ENCODE data around the gene CKB. TPM values are rescaled to one million over a fixed set of nuclear protein-coding genes. Genes with fewer than 3 reads are reported as not detected.
"Not testable (repeated sequence)": the region's sequence is repeated elsewhere in the genome, so short reads cannot be mapped to it uniquely, and the experiment has no call there.

CKB gene
- total RNA-seq, 1 donor from 2014 or later = 3.0 TPM

GRCh38 chr14:103514596-103515421 lies 7.8 kb downstream of the CKB start:
- no peak for DNase-seq (ENCODE audit: low read depth in 2 of 2)

- no peak for DNase-seq (ENCODE audit: low read depth in 2 of 2)
These were observed 9.7 kb downstream of the CKB start for GRCh38 chr14:103512701-103513611.

- not testable (repeated sequence) for DNase-seq (ENCODE audit: low read depth in 2 of 2)
These were observed 10.4 kb downstream of the CKB start for GRCh38 chr14:103512180-103512579.

GRCh38 chr14:103510724-103511693 lies 11.6 kb downstream of the CKB start:
- DNase-seq (ENCODE audit: low read depth in 2 of 2) = no peak

GRCh38 chr14:103509864-103510723 lies 12.5 kb downstream of the CKB start:
- DNase-seq (ENCODE audit: low read depth in 2 of 2) = no peak

GRCh38 chr14:103508521-103509329 lies 13.9 kb downstream of the CKB start:
- no peak for DNase-seq (ENCODE audit: low read depth in 2 of 2)

- DNase-seq (ENCODE audit: low read depth in 2 of 2) = no peak
These were observed 14.9 kb downstream of the CKB start for GRCh38 chr14:103507751-103508150.

- DNase-seq (ENCODE audit: low read depth in 2 of 2) = no peak
These were observed 17.6 kb downstream of the CKB start for GRCh38 chr14:103504991-103505565.

- DNase-seq (ENCODE audit: low read depth in 2 of 2) = no peak
These were observed 19.3 kb downstream of the CKB start for GRCh38 chr14:103503296-103503695.

- no peak for DNase-seq (ENCODE audit: low read depth in 2 of 2)
These were observed 19.8 kb downstream of the CKB start for GRCh38 chr14:103502877-103503276.

- no peak for DNase-seq (ENCODE audit: low read depth in 2 of 2)
These were observed 20.5 kb downstream of the CKB start for GRCh38 chr14:103501921-103502669.

- DNase-seq (ENCODE audit: low read depth in 2 of 2) = no peak
These were observed 21.4 kb downstream of the CKB start for GRCh38 chr14:103501041-103501870.

GRCh38 chr14:103500148-103500990 lies 22.3 kb downstream of the CKB start:
- peak; percentile 75 to 87 for DNase-seq (ENCODE audit: low read depth in 2 of 2)

- DNase-seq (ENCODE audit: low read depth in 2 of 2) = no peak
These were observed 22.9 kb downstream of the CKB start for GRCh38 chr14:103499709-103500108.

GRCh38 chr14:103496776-103497175 lies 25.9 kb downstream of the CKB start:
- no peak for DNase-seq (ENCODE audit: low read depth in 2 of 2)

- no peak for DNase-seq (ENCODE audit: low read depth in 2 of 2)
These were observed 26.8 kb downstream of the CKB start for GRCh38 chr14:103495854-103496253.

Measured in dermis microvascular lymphatic vessel endothelial cell (primary cell).